GM12878 (cell line): ENCODE results near the gene KDM4C. TPM values are rescaled to one million over a fixed set of nuclear protein-coding genes. Genes with fewer than 3 reads are reported as not detected.

Source experiments
- ATAC-seq: fragments of 200-7000 bp; cut with Tn5 transposase; 3 replicates; pipeline ENCODE4 v1.9.1; 2020; ENCODE audit warnings: mild to moderate bottlenecking, moderate library complexity
- BruUV-seq: library from RNA; stranded (reverse); fragments of 400-500 nt; replicated peaks from 2 replicates; lab custom pipeline; 2021; lab: Mats Ljungman, UMichigan
- CTCF ChIA-PET: fragments of 300-600 bp; sonication (Branson Sonifier 250); formaldehyde crosslinking; extraction: SDS; loops from one replicate; lab custom pipeline; 2021; ENCODE audit warnings: inconsistent platforms; lab: Yijun Ruan, JAX
- POLR2A ChIA-PET: fragments of 350-600 bp; formaldehyde crosslinking; extraction: SDS; loops from one replicate; lab custom pipeline; 2021; ENCODE audit warnings: inconsistent platforms; lab: Charles Lee
- RAD21 ChIA-PET: fragments of 300-600 bp; sonication (Branson Sonifier 250); formaldehyde crosslinking; loops from one replicate; lab custom pipeline; 2023; ENCODE audit warnings: antibody characterized with exemption; ENCODE audit not compliant: unreplicated experiment; lab: Charles Lee
- SMC1A ChIA-PET: fragments of 300-600 bp; sonication (Branson Sonifier 250); formaldehyde crosslinking; loops from one replicate; lab custom pipeline; 2023; ENCODE audit not compliant: unreplicated experiment, uncharacterized antibody; lab: Charles Lee
- DNase-seq: peaks from one replicate; pipeline ENCODE4 v3.0.0-alpha.2; 2011; ENCODE audit warnings: low read depth, low spot score
- FAIRE-seq: peaks from 3 replicates; lab custom pipeline; 2011; peaks lifted over from hg19 to GRCh38; lab: Jason Lieb, UNC
- H2AFZ ChIP-seq: 2 replicates; pipeline ENCODE4 v1.6.0; 2011; ENCODE audit warnings: low read depth, low read length, control low read depth; ENCODE audit not compliant: control insufficient read depth
- H3K27ac ChIP-seq: 2 replicates; pipeline ENCODE4 v1.5.1; 2011; ENCODE audit warnings: control low read depth; ENCODE audit not compliant: control insufficient read depth, insufficient read depth
- H3K27me3 ChIP-seq, 2 experiments: replicated peaks in 1 of 2; 2 replicates each; pipeline versions ENCODE4 v1.6.0 to v1.6.1; 2011; ENCODE audit warnings: low read length in 1 of 2; ENCODE audit not compliant: control insufficient read depth in 2 of 2, insufficient read depth in 2 of 2
- H3K36me3 ChIP-seq, 2 experiments: 2 replicates each; pipeline ENCODE4 v1.5.1; 2011; ENCODE audit warnings: low read length in 1 of 2; ENCODE audit not compliant: control insufficient read depth in 2 of 2, insufficient read depth in 2 of 2
- H3K4me1 ChIP-seq: 2 replicates; pipeline ENCODE4 v1.6.1; 2011; ENCODE audit warnings: mild to moderate bottlenecking, low read length, moderate library complexity, mixed read lengths; ENCODE audit not compliant: control insufficient read depth, insufficient read depth
- H3K4me2 ChIP-seq: 2 replicates; pipeline ENCODE4 v1.6.0; 2011; ENCODE audit warnings: control low read depth; ENCODE audit not compliant: control insufficient read depth, insufficient read depth
- H3K4me3 ChIP-seq: fragments of 200-600 bp; sonication (generic); 2 replicates; pipeline ENCODE4 v1.5.1; 2016
- H3K79me2 ChIP-seq: 2 replicates; pipeline ENCODE4 v1.6.0; 2011; ENCODE audit warnings: low read length; ENCODE audit not compliant: control insufficient read depth, insufficient read depth
- H3K9ac ChIP-seq: 2 replicates; pipeline ENCODE4 v1.8.0; 2011; ENCODE audit warnings: low read length, control low read depth, mixed read lengths; ENCODE audit not compliant: control insufficient read depth, insufficient read depth
- H3K9me3 ChIP-seq: replicated peaks from 3 replicates; pipeline ENCODE4 v1.5.1; 2011; ENCODE audit warnings: mild to moderate bottlenecking, low read length; ENCODE audit not compliant: control insufficient read depth, insufficient read depth
- H4K20me1 ChIP-seq: 2 replicates; pipeline ENCODE4 v1.6.0; 2011; ENCODE audit not compliant: control insufficient read depth, insufficient read depth
- ATF7 ChIP-seq: fragments of 450-650 bp; IDR thresholded peaks from 2 replicates; pipeline ENCODE4 v1.6.1; 2016; ENCODE audit warnings: low read depth, mild to moderate bottlenecking
- CBFB ChIP-seq: IDR thresholded peaks from 2 replicates; pipeline ENCODE4 v1.6.1; 2016; ENCODE audit warnings: antibody characterized with exemption, low read depth
- E2F8 ChIP-seq: fragments of 450-650 bp; IDR thresholded peaks from 2 replicates; pipeline ENCODE4 v1.6.1; 2018; ENCODE audit warnings: mild to moderate bottlenecking, low read depth, moderate library complexity; ENCODE audit not compliant: partially characterized antibody
- EGR1 ChIP-seq, 2 experiments: IDR thresholded peaks; 1 replicate in 1 of 2; 2 replicates in 1 of 2; pipeline ENCODE4 v1.6.1; 2011 to 2012; ENCODE audit warnings: low read depth in 2 of 2, low read length in 2 of 2, borderline replicate concordance in 1 of 2, mild to moderate bottlenecking in 1 of 2, moderate library complexity in 1 of 2
- EZH2 ChIP-seq: IDR thresholded peaks from 2 replicates; pipeline ENCODE4 v1.6.1; 2012; ENCODE audit warnings: low read depth, mild to moderate bottlenecking, control low read depth, inconsistent platforms, low read length, borderline replicate concordance; ENCODE audit not compliant: control insufficient read depth
- HDGF ChIP-seq: fragments of 450-650 bp; IDR thresholded peaks from 2 replicates; pipeline ENCODE4 v1.6.1; 2016; ENCODE audit warnings: antibody characterized with exemption
- IKZF2 ChIP-seq, 2 experiments: fragments of 450-650 bp; IDR thresholded peaks; 2 replicates each; pipeline ENCODE4 v1.6.1; 2017; ENCODE audit warnings: mild to moderate bottlenecking in 2 of 2, moderate library complexity in 2 of 2
- MTA2 ChIP-seq: fragments of 450-650 bp; IDR thresholded peaks from 2 replicates; pipeline ENCODE4 v1.6.1; 2016; ENCODE audit warnings: low read depth, mild to moderate bottlenecking, moderate library complexity
- MYB ChIP-seq: fragments of 150-350 bp; IDR thresholded peaks from 2 replicates; pipeline ENCODE4 v1.6.1; 2014; ENCODE audit warnings: mild to moderate bottlenecking, low read depth, low read length, borderline replicate concordance
- RFX5 ChIP-seq: IDR thresholded peaks from 2 replicates; pipeline ENCODE4 v1.6.1; 2011; ENCODE audit warnings: low read depth, low read length, improper control_type of control experiment
- SRF ChIP-seq, 2 experiments: IDR thresholded peaks; 2 replicates each; pipeline ENCODE4 v1.6.1; 2011; ENCODE audit warnings: low read depth in 2 of 2, low read length in 2 of 2, mild to moderate bottlenecking in 1 of 2, moderate library complexity in 1 of 2
- WGBS: methylation state at CpG from one replicate; pipeline ENCODE4 v1.1.6; 2016; ENCODE audit warnings: low lambda C conversion rate; ENCODE audit not compliant: insufficient replicate concordance, insufficient coverage; ENCODE audit errors: missing lambda C conversion rate; 5-methylcytosine and 5-hydroxymethylcytosine counted together
- in situ Hi-C: fragments of 300-500 bp; cut with MboI; formaldehyde crosslinking; loops from 9 replicates; pipeline ENCODE4 v1.14.3; 2018; ENCODE audit warnings: mixed read lengths
- intact Hi-C: fragments of 100-400 bp; cut with micrococcal nuclease; formaldehyde crosslinking; loops from one replicate; pipeline ENCODE4 v1.14.2; 2022; ENCODE audit not compliant: unreplicated experiment
- polyA plus RNA-seq, 11 experiments: library from polyadenylated mRNA; depleted of rRNA in 4 of 11; unstranded in 6 of 11; stranded (reverse) in 5 of 11; fragments of >200 nt; fragmentation: Nextera tagmentation in 4 of 11; fragmentation: Illumina TruSeq in 1 of 11; extraction: Ambion mirVana in 4 of 11; extraction: Trizol in 1 of 11; gene quantifications; 1 replicate in 1 of 11; 2 replicates in 10 of 11; pipeline versions ENCODE4 v1.2.1 to v1.2.3, GENCODE V29; 2011 to 2016; ENCODE audit warnings: inconsistent platforms in 2 of 11, missing spikeins in 2 of 11, low read depth in 1 of 11
- total RNA-seq, 4 experiments: library from RNA; depleted of rRNA in 3 of 4; stranded (reverse); fragments of >200 nt in 3 of 4; fragmentation: Illumina TruSeq in 1 of 4; extraction: Trizol in 1 of 4; gene quantifications; 2 replicates each; pipeline versions ENCODE4 v1.2.1 to v1.2.3, GENCODE V29; 2013 to 2021
- TF ChIP-seq, protein P1 (sequence below): fragments of 450-650 bp; IDR thresholded peaks from 2 replicates; pipeline ENCODE4 v1.6.1; 2017; ENCODE audit warnings: borderline replicate concordance

The KDM4C gene
- total and polyA plus RNA-seq, 10 of the 15 experiments (the other 5 are each of a cell fraction or from before 2014, with no cell fraction given): 6.8 to 41.2 (median 20.1) TPM

GRCh38 chr9:6794936-6795335 is 37.2 kb downstream of the KDM4C start:
- H3K79me2 ChIP-seq: peaks cover 1% of the 10 kb centered on the region
- no peaks in the 10 kb centered on the region for H3K9me3 ChIP-seq
- POLR2A ChIA-PET: no interaction called here
- H2AFZ ChIP-seq: no peak overlapping the region
- no peaks in the 10 kb centered on the region for H3K4me1 ChIP-seq
- CTCF ChIA-PET: interaction anchor here (2.0 kb wide), 1 partner anchor 32 kb away, joined by 7 read pairs; no protein-coding TSS in a partner anchor
- H4K20me1 ChIP-seq: no peaks in the 10 kb centered on the region
- no peak for ATAC-seq
- DNase-seq: no peak
- no peak overlapping the region for H3K4me2 ChIP-seq
- TF ChIP-seq MTA2: no peak
- no peak for TF ChIP-seq HDGF
- TF ChIP-seq RFX5: no peak
- TF ChIP-seq MYB: no peak
- TF ChIP-seq CBFB: no peak
- TF ChIP-seq SRF (IDR thresholded peaks at IDR 0.05; ENCODE audit: low read depth in 2 of 2, low read length in 2 of 2): no peak
- TF ChIP-seq EGR1 (IDR thresholded peaks at IDR 0.05; ENCODE audit: borderline replicate concordance in 1 of 2, low read depth in 2 of 2, low read length in 2 of 2): no peak
- no peak for TF ChIP-seq IKZF2 (IDR thresholded peaks at IDR 0.05)
- TF ChIP-seq ATF7: no peak
- TF ChIP-seq EZH2: no peak
- TF ChIP-seq E2F8: no peak
- TF ChIP-seq, protein P1, sequence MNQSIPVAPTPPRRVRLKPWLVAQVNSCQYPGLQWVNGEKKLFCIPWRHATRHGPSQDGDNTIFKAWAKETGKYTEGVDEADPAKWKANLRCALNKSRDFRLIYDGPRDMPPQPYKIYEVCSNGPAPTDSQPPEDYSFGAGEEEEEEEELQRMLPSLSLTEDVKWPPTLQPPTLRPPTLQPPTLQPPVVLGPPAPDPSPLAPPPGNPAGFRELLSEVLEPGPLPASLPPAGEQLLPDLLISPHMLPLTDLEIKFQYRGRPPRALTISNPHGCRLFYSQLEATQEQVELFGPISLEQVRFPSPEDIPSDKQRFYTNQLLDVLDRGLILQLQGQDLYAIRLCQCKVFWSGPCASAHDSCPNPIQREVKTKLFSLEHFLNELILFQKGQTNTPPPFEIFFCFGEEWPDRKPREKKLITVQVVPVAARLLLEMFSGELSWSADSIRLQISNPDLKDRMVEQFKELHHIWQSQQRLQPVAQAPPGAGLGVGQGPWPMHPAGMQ: no peak
- H3K4me3 ChIP-seq: no peak overlapping the region
- intact Hi-C loops: no loop called here
- in situ Hi-C loops: no loop called here
- SMC1A ChIA-PET: no interaction called here
- 100% methylated on average over 1 of the region's 1 CpG for WGBS
- TSS peak; percentile 32 for BruUV-seq
- RAD21 ChIA-PET: no interaction called here
- FAIRE-seq: no peak
- no peak overlapping the region for H3K27ac ChIP-seq
- H3K27me3 ChIP-seq: no peaks in the 10 kb centered on the region
- H3K36me3 ChIP-seq: peaks cover 0 to 15% of the 10 kb centered on the region in 2 experiments; a peak in 3 of 4 replicates
- H3K9ac ChIP-seq: no peak overlapping the region
